ENCODE results near the gene PHF2. TPM values are rescaled to one million over a fixed set of nuclear protein-coding genes. Genes with fewer than 3 reads are reported as not detected.

The PHF2 gene
- polyA plus RNA-seq, 1 of the 3 experiments (the other 2 are of a cell fraction), result 11.2 TPM

DNA sequence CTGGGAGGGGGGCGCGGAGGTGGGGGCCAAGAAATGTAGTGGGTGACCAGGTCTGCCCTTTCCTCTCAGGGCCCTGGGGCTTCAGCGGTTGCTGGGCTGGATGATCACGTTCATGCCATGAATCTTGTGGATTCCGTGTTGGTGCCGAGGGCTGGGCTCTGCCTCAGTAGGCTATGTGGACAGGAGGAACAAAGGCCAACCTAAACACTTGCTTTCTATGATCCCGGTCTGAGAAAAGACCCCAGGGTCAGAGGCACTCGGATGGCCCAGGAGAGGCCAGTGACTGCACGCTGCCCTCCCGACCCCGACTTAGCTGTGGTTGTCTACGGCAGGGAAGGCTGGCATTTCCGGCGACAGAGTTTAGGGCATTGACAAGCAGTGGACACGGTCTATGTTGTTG is 26.6 kb downstream of the PHF2 start:
- Histone ChIP-seq H3K27me3 (ENCODE audit: insufficient read depth) (no peaks in the 10 kb centered on the region), H3K4me1 (ENCODE audit: control insufficient read depth in 1 of 2, insufficient read depth in 2 of 2, low read depth in 1 of 2, low read length in 1 of 2) (peaks cover 0 to 6% of the 10 kb centered on the region in 2 experiments; a peak in 1 of 4 replicates), H3K9me3 (no peaks in the 10 kb centered on the region), H4K20me1 (ENCODE audit: insufficient read depth) (0 out of 2 replicates have a peak, but pooled peaks cover 7% of the 10 kb centered on the region), H3K4me2 (no peak overlapping the region), H3K9me2 (no peaks in the 10 kb centered on the region), H2AFZ (ENCODE audit: low read depth) (no peak overlapping the region), H3K36me3 (replicated peaks in 1 of 2; ENCODE audit: control insufficient read depth in 1 of 2, insufficient read depth in 2 of 2, low read length in 1 of 2) (no peaks in the 10 kb centered on the region), H3K4me3 (ENCODE audit: low read depth in 2 of 2, low read length in 1 of 2) (no peak overlapping the region), H3K79me2 (ENCODE audit: insufficient read depth) (peaks cover 50% of the 10 kb centered on the region), H3K27ac (ENCODE audit: low read depth in 2 of 2, low read length in 1 of 2) (no peak overlapping the region), H3K9ac (no peak overlapping the region), H3F3A (replicated peaks; ENCODE audit: insufficient read depth) (no peaks in the 10 kb centered on the region)
- WGBS (ENCODE audit: low lambda C conversion rate), result 93% methylated on average over 10 of the region's 15 CpGs
- ChIA-PET POLR2A (no interaction called here), CTCF (no interaction called here)
- TF ChIP-seq POLR2AphosphoS5 (IDR thresholded peaks at IDR 0.05; ENCODE audit: low read depth, low read length) (no peak), TEAD4 (IDR thresholded peaks at IDR 0.05; ENCODE audit: borderline replicate concordance, insufficient read depth) (no peak), SIN3A (IDR thresholded peaks at IDR 0.05; ENCODE audit: borderline replicate concordance, low read depth, low read length) (no peak), GABPA (IDR thresholded peaks at IDR 0.05; ENCODE audit: low read depth) (no peak), SMC3 (IDR thresholded peaks at IDR 0.05; ENCODE audit: low read depth, low read length) (no peak), REST (IDR thresholded peaks at IDR 0.05; ENCODE audit: low read depth, low read length) (no peak), TCF12 (IDR thresholded peaks at IDR 0.05) (no peak), YY1 (IDR thresholded peaks at IDR 0.05; ENCODE audit: low read depth) (no peak), MEF2A (IDR thresholded peaks at IDR 0.05; ENCODE audit: borderline replicate concordance, low read depth) (no peak)
- no peak for DNase-seq

GRCh38 chr9:93603906-93604326 is 27.5 kb downstream of the PHF2 start:
- Histone ChIP-seq H3K36me3 (replicated peaks in 1 of 2; ENCODE audit: control insufficient read depth in 1 of 2, insufficient read depth in 2 of 2, low read length in 1 of 2) (no peaks in the 10 kb centered on the region), H2AFZ (ENCODE audit: low read depth) (no peak overlapping the region), H3K27me3 (ENCODE audit: insufficient read depth) (no peaks in the 10 kb centered on the region), H3K4me3 (ENCODE audit: low read depth in 2 of 2, low read length in 1 of 2) (no peak overlapping the region), H3K9me2 (no peaks in the 10 kb centered on the region), H3K9me3 (no peaks in the 10 kb centered on the region), H3K4me2 (no peak overlapping the region), H3K9ac (no peak overlapping the region), H3K27ac (ENCODE audit: low read depth in 2 of 2, low read length in 1 of 2) (no peak overlapping the region), H3K79me2 (ENCODE audit: insufficient read depth) (peaks cover 53% of the 10 kb centered on the region), H3K4me1 (ENCODE audit: control insufficient read depth in 1 of 2, insufficient read depth in 2 of 2, low read depth in 1 of 2, low read length in 1 of 2) (peaks cover 0 to 4% of the 10 kb centered on the region in 2 experiments; a peak in 1 of 4 replicates), H3F3A (replicated peaks; ENCODE audit: insufficient read depth) (no peaks in the 10 kb centered on the region), H4K20me1 (ENCODE audit: insufficient read depth) (0 out of 2 replicates have a peak, but pooled peaks cover 7% of the 10 kb centered on the region)
- CTCF ChIA-PET, result no interaction called here
- POLR2A ChIA-PET, result no interaction called here
- TF ChIP-seq FOXJ3 (CRISPR knock-in tag; IDR thresholded peaks at IDR 0.05) (no peak), EP300 (IDR thresholded peaks at IDR 0.05; ENCODE audit: borderline replicate concordance in 1 of 2, low read depth in 1 of 2, low read length in 1 of 2) (no peak), ELF1 (IDR thresholded peaks at IDR 0.05) (no peak), CHD2 (IDR thresholded peaks at IDR 0.05; ENCODE audit: low read length, partially characterized antibody) (no peak), FOXM1 (IDR thresholded peaks at IDR 0.05; ENCODE audit: low read depth) (no peak), NRF1 (IDR thresholded peaks at IDR 0.05; ENCODE audit: low read depth, low read length) (no peak), GABPA (IDR thresholded peaks at IDR 0.05; ENCODE audit: low read depth) (no peak), TEAD4 (IDR thresholded peaks at IDR 0.05; ENCODE audit: borderline replicate concordance, insufficient read depth) (no peak), JUND (IDR thresholded peaks at IDR 0.05) (no peak), SIN3A (IDR thresholded peaks at IDR 0.05; ENCODE audit: borderline replicate concordance, low read depth, low read length) (no peak), RAD21 (IDR thresholded peaks at IDR 0.05; ENCODE audit: low read length) (no peak), RXRA (IDR thresholded peaks at IDR 0.05; ENCODE audit: borderline replicate concordance, low read depth) (no peak), POLR2AphosphoS5 (IDR thresholded peaks at IDR 0.05; ENCODE audit: low read depth, low read length) (no peak), IRF3 (IDR thresholded peaks at IDR 0.05; ENCODE audit: low read depth, low read length) (no peak), SMC3 (IDR thresholded peaks at IDR 0.05; ENCODE audit: low read depth, low read length) (no peak)
- TF ChIP-seq, protein P1, sequence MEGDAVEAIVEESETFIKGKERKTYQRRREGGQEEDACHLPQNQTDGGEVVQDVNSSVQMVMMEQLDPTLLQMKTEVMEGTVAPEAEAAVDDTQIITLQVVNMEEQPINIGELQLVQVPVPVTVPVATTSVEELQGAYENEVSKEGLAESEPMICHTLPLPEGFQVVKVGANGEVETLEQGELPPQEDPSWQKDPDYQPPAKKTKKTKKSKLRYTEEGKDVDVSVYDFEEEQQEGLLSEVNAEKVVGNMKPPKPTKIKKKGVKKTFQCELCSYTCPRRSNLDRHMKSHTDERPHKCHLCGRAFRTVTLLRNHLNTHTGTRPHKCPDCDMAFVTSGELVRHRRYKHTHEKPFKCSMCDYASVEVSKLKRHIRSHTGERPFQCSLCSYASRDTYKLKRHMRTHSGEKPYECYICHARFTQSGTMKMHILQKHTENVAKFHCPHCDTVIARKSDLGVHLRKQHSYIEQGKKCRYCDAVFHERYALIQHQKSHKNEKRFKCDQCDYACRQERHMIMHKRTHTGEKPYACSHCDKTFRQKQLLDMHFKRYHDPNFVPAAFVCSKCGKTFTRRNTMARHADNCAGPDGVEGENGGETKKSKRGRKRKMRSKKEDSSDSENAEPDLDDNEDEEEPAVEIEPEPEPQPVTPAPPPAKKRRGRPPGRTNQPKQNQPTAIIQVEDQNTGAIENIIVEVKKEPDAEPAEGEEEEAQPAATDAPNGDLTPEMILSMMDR (IDR thresholded peaks at IDR 0.05), result no peak
- 84% methylated on average over 4 of the region's 4 CpGs for WGBS (ENCODE audit: low lambda C conversion rate)
- DNase-seq, result no peak

Measured in SK-N-SH (cell line).